HG02571 (cell line): ENCODE results near the gene MAPK9.
"Not testable (repeated sequence)": the region's sequence is repeated elsewhere in the genome, so short reads cannot be mapped to it uniquely, and the experiment has no call there.

Experiments used
- ATAC-seq: cut with Tn5 transposase; IDR thresholded peaks from one replicate; pipeline ENCODE4 v1.9.1; 2021; ENCODE audit warnings: mild to moderate bottlenecking, moderate library complexity; ENCODE audit not compliant: unreplicated experiment

MAPK9 gene

GRCh38 chr5:180328296-180329137 lies 36.6 kb upstream of the MAPK9 start:
- ATAC-seq = no peak

- ATAC-seq = no peak
These were observed 35.2 kb upstream of the MAPK9 start for GRCh38 chr5:180326989-180327565.

- ATAC-seq = no peak
These were observed 32.7 kb upstream of the MAPK9 start for GRCh38 chr5:180324601-180324950.

- ATAC-seq = no peak
These were observed 32.2 kb upstream of the MAPK9 start for GRCh38 chr5:180323941-180324600.

- ATAC-seq = no peak
These were observed 31.3 kb upstream of the MAPK9 start for GRCh38 chr5:180323160-180323559.

- no peak for ATAC-seq
These were observed 26.7 kb upstream of the MAPK9 start for GRCh38 chr5:180318456-180319089.

- ATAC-seq = no peak
These were observed 24.7 kb upstream of the MAPK9 start for GRCh38 chr5:180316586-180316985.

- no peak for ATAC-seq
These were observed 23.9 kb upstream of the MAPK9 start for GRCh38 chr5:180315762-180316212.

GRCh38 chr5:180313677-180314505 lies 22.0 kb upstream of the MAPK9 start:
- no peak for ATAC-seq

- no peak for ATAC-seq
These were observed 19.3 kb upstream of the MAPK9 start for GRCh38 chr5:180311216-180311615.

GRCh38 chr5:180306796-180307195 lies 14.9 kb upstream of the MAPK9 start:
- no peak for ATAC-seq

- ATAC-seq = no peak
These were observed 13.6 kb upstream of the MAPK9 start for GRCh38 chr5:180305481-180305880.

GRCh38 chr5:180304431-180305375 lies 12.8 kb upstream of the MAPK9 start:
- ATAC-seq = no peak

- no peak for ATAC-seq
These were observed 12.1 kb upstream of the MAPK9 start for GRCh38 chr5:180304016-180304292.

- no peak for ATAC-seq
These were observed 11.5 kb upstream of the MAPK9 start for GRCh38 chr5:180303226-180304015.

GRCh38 chr5:180302256-180302655 lies 10.4 kb upstream of the MAPK9 start:
- ATAC-seq = no peak

- no peak for ATAC-seq
These were observed 9.4 kb upstream of the MAPK9 start for GRCh38 chr5:180301253-180301652.

GRCh38 chr5:180299526-180299925 lies 7.6 kb upstream of the MAPK9 start:
- no peak for ATAC-seq

GRCh38 chr5:180299014-180299413 lies 7.1 kb upstream of the MAPK9 start:
- ATAC-seq = not testable (repeated sequence)
